Gastroesophageal sphincter (tissue), 4 donors: ENCODE results near the gene HSD3B2. TPM values are rescaled to one million over a fixed set of nuclear protein-coding genes. Genes with fewer than 3 reads are reported as not detected.

Source experiments
- ATAC-seq: fragments of 150-250 bp; one replicate; pipeline ENCODE4 v1.9.1; 2016; ENCODE audit warnings: mild to moderate bottlenecking, moderate library complexity
- H3K27ac ChIP-seq, 4 donors: fragments of 200-600 bp; sonication (generic) in 3 of 4; 1 replicate in 3 of 4; 2 replicates in 1 of 4; pipeline ENCODE4 v1.5.1; 2016 to 2019
- H3K27me3 ChIP-seq: fragments of 200-600 bp; sonication (generic); one replicate; pipeline ENCODE4 v1.5.1; 2019
- H3K36me3 ChIP-seq, 2 donors: fragments of 200-600 bp; sonication (generic); one replicate each; pipeline ENCODE4 v1.5.1; 2019; ENCODE audit warnings: control low read depth in 1 of 2
- H3K4me1 ChIP-seq, 3 donors: fragments of 200-600 bp; sonication (generic); 1 replicate in 2 of 3; 2 replicates in 1 of 3; pipeline ENCODE4 v1.5.1; 2016 to 2019; ENCODE audit warnings: control low read depth in 2 of 3
- H3K4me3 ChIP-seq, 2 donors: fragments of 200-600 bp; sonication (generic); one replicate each; pipeline ENCODE4 v1.5.1; 2019; ENCODE audit warnings: mild to moderate bottlenecking in 1 of 2, moderate library complexity in 1 of 2
- H3K9me3 ChIP-seq, 3 donors: fragments of 200-600 bp; sonication (generic); one replicate each; pipeline ENCODE4 v1.5.1; 2017 to 2019; ENCODE audit warnings: control low read depth in 2 of 3
- CTCF ChIP-seq, 4 experiments: fragments of 200-600 bp in 2 of 4; fragments of 450-650 bp in 2 of 4; sonication (generic) in 1 of 4; IDR thresholded peaks; one replicate each; pipeline ENCODE4 v1.5.1; 2017 to 2019; ENCODE audit warnings: antibody characterized with exemption in 4 of 4, mild to moderate bottlenecking in 2 of 4, moderate library complexity in 2 of 4
- EP300 ChIP-seq: sonication (generic); formaldehyde crosslinking; IDR thresholded peaks from one replicate; pipeline ENCODE4 v1.6.1; 2017; ENCODE audit warnings: antibody characterized with exemption, mild to moderate bottlenecking
- POLR2A ChIP-seq, 2 donors: fragments of 450-650 bp; IDR thresholded peaks; one replicate each; pipeline ENCODE4 v1.6.1; 2017; ENCODE audit warnings: antibody characterized with exemption in 2 of 2, mild to moderate bottlenecking in 2 of 2, moderate library complexity in 1 of 2
- POLR2AphosphoS5 ChIP-seq: sonication (generic); formaldehyde crosslinking; IDR thresholded peaks from one replicate; pipeline ENCODE4 v1.6.1; 2017; ENCODE audit warnings: antibody characterized with exemption
- WGBS, 2 donors: methylation state at CpG; one replicate each; pipeline ENCODE4 v1.1.5; 2018; ENCODE audit warnings: low coverage in 1 of 2; 5-methylcytosine and 5-hydroxymethylcytosine counted together
- total RNA-seq, 4 donors: library from RNA; depleted of rRNA; stranded (reverse); fragments of >200 nt; gene quantifications; one replicate each; pipeline ENCODE4 v1.1.0, GENCODE V29; 2016

HSD3B2 gene
- total RNA-seq, 4 donors from 2014 or later = not detected

GRCh38 chr1:119471566-119471965, 56.6 kb downstream of the HSD3B2 start:
- Histone ChIP-seq H3K4me1 (no peaks in the 10 kb centered on the region), H3K4me3 (no peak overlapping the region), H3K9me3 (no peaks in the 10 kb centered on the region), H3K36me3 (no peaks in the 10 kb centered on the region), H3K27ac (no peak overlapping the region), H3K27me3 (no peaks in the 10 kb centered on the region)
- TF ChIP-seq POLR2AphosphoS5 = no peak
- TF ChIP-seq EP300 = no peak
- no peak for TF ChIP-seq CTCF (IDR thresholded peaks at IDR 0.05)
- TF ChIP-seq POLR2A (IDR thresholded peaks at IDR 0.05) = no peak
- no peak for ATAC-seq
- 91% methylated on average over 4 of the region's 5 CpGs; no CpG with 5 or more reads in 1 of the 2 donors for WGBS, 2 donors

- H3K27me3 ChIP-seq = no peaks in the 10 kb centered on the region
- no peak overlapping the region for H3K27ac ChIP-seq
- 11 to 24% methylated on average over 4 of the region's 5 CpGs for WGBS, 2 donors
- no peaks in the 10 kb centered on the region for H3K36me3 ChIP-seq
- no peak overlapping the region for H3K4me3 ChIP-seq
- ATAC-seq = no peak
- TF ChIP-seq POLR2AphosphoS5 = no peak
- no peak for TF ChIP-seq EP300
- no peak for TF ChIP-seq POLR2A (IDR thresholded peaks at IDR 0.05)
- TF ChIP-seq CTCF (IDR thresholded peaks at IDR 0.05) = no peak
- no peaks in the 10 kb centered on the region for H3K9me3 ChIP-seq
- no peaks in the 10 kb centered on the region for H3K4me1 ChIP-seq
These were observed 57.3 kb downstream of the HSD3B2 start for GRCh38 chr1:119472080-119472818.

Other genes starting within 250 kb of the HSD3B2 start
- gene HAO2, start 46.4 kb upstream of the HSD3B2 start, total RNA-seq = not detected
- gene HSD3B1, start 92.1 kb downstream of the HSD3B2 start, total RNA-seq = not detected
- 1 to 10 TPM; 2.6 to 5.6 (median 4.6) TPM for gene ZNF697, start 233.1 kb downstream of the HSD3B2 start, total RNA-seq